IMR-90 (cell line): ENCODE results near the gene KRT35.

Source experiments
- BHLHE40 ChIP-seq: fragments of 150-350 bp; IDR thresholded peaks from 2 replicates; pipeline ENCODE4 v1.6.1; 2016; ENCODE audit warnings: mild to moderate bottlenecking, low read depth, low read length
- CEBPB ChIP-seq: IDR thresholded peaks from 2 replicates; pipeline ENCODE4 v1.6.1; 2012; ENCODE audit warnings: low read depth, low read length, improper control_type of control experiment
- MAFK ChIP-seq: IDR thresholded peaks from 2 replicates; pipeline ENCODE4 v1.6.1; 2012; ENCODE audit warnings: low read depth, low read length, improper control_type of control experiment
- MAZ ChIP-seq: IDR thresholded peaks from 2 replicates; pipeline ENCODE4 v1.6.1; 2012; ENCODE audit warnings: low read depth, mild to moderate bottlenecking, low read length, improper control_type of control experiment, moderate library complexity, borderline replicate concordance
- MXI1 ChIP-seq: IDR thresholded peaks from 2 replicates; pipeline ENCODE4 v1.6.1; 2012; ENCODE audit warnings: low read depth, mild to moderate bottlenecking, low read length, moderate library complexity, borderline replicate concordance
- POLR2A ChIP-seq: IDR thresholded peaks from 2 replicates; pipeline ENCODE4 v1.6.1; 2012; ENCODE audit warnings: mild to moderate bottlenecking, low read depth, low read length
- RAD21 ChIP-seq: IDR thresholded peaks from 2 replicates; pipeline ENCODE4 v1.6.1; 2012; ENCODE audit warnings: low read length, improper control_type of control experiment
- RCOR1 ChIP-seq: IDR thresholded peaks from 2 replicates; pipeline ENCODE4 v1.6.1; 2012; ENCODE audit warnings: mild to moderate bottlenecking, low read length, improper control_type of control experiment; ENCODE audit not compliant: insufficient replicate concordance
- RFX5 ChIP-seq: IDR thresholded peaks from 2 replicates; pipeline ENCODE4 v1.8.0; 2012; ENCODE audit warnings: low read depth, mild to moderate bottlenecking, low read length, moderate library complexity
- SMC3 ChIP-seq: fragments of 150-350 bp; IDR thresholded peaks from 2 replicates; pipeline ENCODE4 v1.6.1; 2016; ENCODE audit warnings: low read depth, mild to moderate bottlenecking, antibody characterized with exemption, low read length, moderate library complexity
- TF ChIP-seq, protein P1 (sequence below): conservative IDR thresholded peaks from 2 replicates; pipeline ENCODE4 v1.5.1; 2012; ENCODE audit warnings: mild to moderate bottlenecking, low read depth, low read length, improper control_type of control experiment
- TF ChIP-seq, protein P2 (sequence below): fragments of 150-350 bp; IDR thresholded peaks from 2 replicates; pipeline ENCODE4 v1.6.1; 2017; ENCODE audit warnings: mild to moderate bottlenecking, antibody characterized with exemption, low read length, low read depth

DNA sequence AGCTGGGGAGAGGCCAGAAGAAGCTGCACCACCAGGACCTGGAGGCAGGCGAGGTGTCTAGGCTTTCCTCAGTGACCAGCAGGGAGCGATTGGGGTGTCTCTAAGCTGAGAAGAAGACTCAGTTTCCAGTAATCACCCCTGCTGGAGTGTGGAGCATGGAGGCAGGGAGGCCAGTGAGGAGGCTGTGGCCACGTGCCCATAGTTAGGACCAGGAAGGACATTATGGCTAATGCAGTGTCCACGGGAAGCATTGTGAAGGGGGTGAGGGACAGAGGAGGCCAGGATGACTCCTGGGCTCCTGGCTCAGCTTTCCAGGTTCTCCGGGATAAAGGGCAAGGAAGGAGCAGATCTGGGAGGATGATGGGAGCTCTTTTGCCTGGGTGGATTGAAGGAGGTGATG is 18.8 kb upstream of the KRT35 start:
- TF ChIP-seq, protein P1, sequence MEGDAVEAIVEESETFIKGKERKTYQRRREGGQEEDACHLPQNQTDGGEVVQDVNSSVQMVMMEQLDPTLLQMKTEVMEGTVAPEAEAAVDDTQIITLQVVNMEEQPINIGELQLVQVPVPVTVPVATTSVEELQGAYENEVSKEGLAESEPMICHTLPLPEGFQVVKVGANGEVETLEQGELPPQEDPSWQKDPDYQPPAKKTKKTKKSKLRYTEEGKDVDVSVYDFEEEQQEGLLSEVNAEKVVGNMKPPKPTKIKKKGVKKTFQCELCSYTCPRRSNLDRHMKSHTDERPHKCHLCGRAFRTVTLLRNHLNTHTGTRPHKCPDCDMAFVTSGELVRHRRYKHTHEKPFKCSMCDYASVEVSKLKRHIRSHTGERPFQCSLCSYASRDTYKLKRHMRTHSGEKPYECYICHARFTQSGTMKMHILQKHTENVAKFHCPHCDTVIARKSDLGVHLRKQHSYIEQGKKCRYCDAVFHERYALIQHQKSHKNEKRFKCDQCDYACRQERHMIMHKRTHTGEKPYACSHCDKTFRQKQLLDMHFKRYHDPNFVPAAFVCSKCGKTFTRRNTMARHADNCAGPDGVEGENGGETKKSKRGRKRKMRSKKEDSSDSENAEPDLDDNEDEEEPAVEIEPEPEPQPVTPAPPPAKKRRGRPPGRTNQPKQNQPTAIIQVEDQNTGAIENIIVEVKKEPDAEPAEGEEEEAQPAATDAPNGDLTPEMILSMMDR: no peak
- no peak for TF ChIP-seq RFX5
- TF ChIP-seq BHLHE40: no peak
- TF ChIP-seq POLR2A: no peak
- no peak for TF ChIP-seq MAZ
- no peak for TF ChIP-seq RAD21
- TF ChIP-seq MXI1: no peak
- TF ChIP-seq, protein P2, sequence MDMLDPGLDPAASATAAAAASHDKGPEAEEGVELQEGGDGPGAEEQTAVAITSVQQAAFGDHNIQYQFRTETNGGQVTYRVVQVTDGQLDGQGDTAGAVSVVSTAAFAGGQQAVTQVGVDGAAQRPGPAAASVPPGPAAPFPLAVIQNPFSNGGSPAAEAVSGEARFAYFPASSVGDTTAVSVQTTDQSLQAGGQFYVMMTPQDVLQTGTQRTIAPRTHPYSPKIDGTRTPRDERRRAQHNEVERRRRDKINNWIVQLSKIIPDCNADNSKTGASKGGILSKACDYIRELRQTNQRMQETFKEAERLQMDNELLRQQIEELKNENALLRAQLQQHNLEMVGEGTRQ: no peak
- TF ChIP-seq MAFK: no peak
- no peak for TF ChIP-seq SMC3
- no peak for TF ChIP-seq CEBPB
- no peak for TF ChIP-seq RCOR1
